LoVo (cell line): ENCODE data around the gene PARD3.

Source experiments
- DNase-seq: peaks from one replicate; pipeline ENCODE4 v3.0.0-alpha.2; 2016; ENCODE audit warnings: low spot score

Gene PARD3

GRCh38 chr10:34689053-34689452 lies 126.0 kb downstream of the PARD3 start:
- DNase-seq: no peak

- no peak for DNase-seq
These were observed 127.5 kb downstream of the PARD3 start for GRCh38 chr10:34687434-34688210.

GRCh38 chr10:34682580-34682979 lies 132.5 kb downstream of the PARD3 start:
- no peak for DNase-seq

GRCh38 chr10:34681933-34682332 lies 133.2 kb downstream of the PARD3 start:
- DNase-seq: no peak

- DNase-seq: no peak
These were observed 135.9 kb downstream of the PARD3 start for GRCh38 chr10:34679177-34679576.

- no peak for DNase-seq
These were observed 137.5 kb downstream of the PARD3 start for GRCh38 chr10:34677591-34677990.

- no peak for DNase-seq
These were observed 138.0 kb downstream of the PARD3 start for GRCh38 chr10:34677132-34677531.

GRCh38 chr10:34674176-34674575 lies 140.9 kb downstream of the PARD3 start:
- DNase-seq: no peak

- DNase-seq: no peak
These were observed 145.0 kb downstream of the PARD3 start for GRCh38 chr10:34670081-34670480.

- DNase-seq: no peak
These were observed 146.0 kb downstream of the PARD3 start for GRCh38 chr10:34669079-34669478.

GRCh38 chr10:34667177-34667576 lies 147.9 kb downstream of the PARD3 start:
- no peak for DNase-seq

- DNase-seq: peak; percentile 62
These were observed 148.9 kb downstream of the PARD3 start for GRCh38 chr10:34666008-34666704.

GRCh38 chr10:34664706-34665105 lies 150.4 kb downstream of the PARD3 start:
- DNase-seq: no peak

- no peak for DNase-seq
These were observed 153.5 kb downstream of the PARD3 start for GRCh38 chr10:34661580-34661979.

GRCh38 chr10:34658934-34659333 lies 156.2 kb downstream of the PARD3 start:
- DNase-seq: no peak

GRCh38 chr10:34656661-34657060 lies 158.4 kb downstream of the PARD3 start:
- DNase-seq: no peak

- peak; percentile 50 for DNase-seq
These were observed 159.6 kb downstream of the PARD3 start for GRCh38 chr10:34655286-34656170.

GRCh38 chr10:34654211-34654610 lies 160.9 kb downstream of the PARD3 start:
- DNase-seq: no peak

GRCh38 chr10:34653530-34653929 lies 161.6 kb downstream of the PARD3 start:
- no peak for DNase-seq

GRCh38 chr10:34651416-34652195 lies 163.5 kb downstream of the PARD3 start:
- no peak for DNase-seq

GRCh38 chr10:34650156-34650555 lies 164.9 kb downstream of the PARD3 start:
- DNase-seq: no peak

GRCh38 chr10:34649385-34649784 lies 165.7 kb downstream of the PARD3 start:
- no peak for DNase-seq
